ENCODE measurements around the gene PUDP.
"Not testable (repeated sequence)": the region's sequence is repeated elsewhere in the genome, so short reads cannot be mapped to it uniquely, and the experiment has no call there.

The PUDP gene

GRCh38 chrX:7109049-7109531, 38.9 kb downstream of the PUDP start:
- DNase-seq: no peak

GRCh38 chrX:7108030-7108429, 39.9 kb downstream of the PUDP start:
- no peak for DNase-seq

GRCh38 chrX:7106649-7107048, 41.3 kb downstream of the PUDP start:
- no peak for DNase-seq

GRCh38 chrX:7102119-7102518, 45.8 kb downstream of the PUDP start:
- no peak for DNase-seq

- DNase-seq: no peak
Observed at GRCh38 chrX:7100022-7100421, 47.9 kb downstream of the PUDP start.

GRCh38 chrX:7095657-7096056, 52.3 kb downstream of the PUDP start:
- DNase-seq: not testable (repeated sequence)

GRCh38 chrX:7093305-7093704, 54.6 kb downstream of the PUDP start:
- no peak for DNase-seq

- no peak for DNase-seq
Observed at GRCh38 chrX:7092543-7092942, 55.4 kb downstream of the PUDP start.

GRCh38 chrX:7091923-7092322, 56.0 kb downstream of the PUDP start:
- no peak for DNase-seq

- DNase-seq: no peak
Observed at GRCh38 chrX:7090641-7091040, 57.3 kb downstream of the PUDP start.

GRCh38 chrX:7088968-7089615, 58.9 kb downstream of the PUDP start:
- DNase-seq: peak in 1 of 2 donors; percentile 21

GRCh38 chrX:7086384-7086783, 61.6 kb downstream of the PUDP start:
- DNase-seq: no peak

- DNase-seq: no peak
Observed at GRCh38 chrX:7085879-7086278, 62.1 kb downstream of the PUDP start.

GRCh38 chrX:7084841-7085240, 63.1 kb downstream of the PUDP start:
- DNase-seq: no peak

- peak; percentile 23 to 37 for DNase-seq
Observed at GRCh38 chrX:7083468-7084396, 64.2 kb downstream of the PUDP start.

- DNase-seq: no peak
Observed at GRCh38 chrX:7083021-7083420, 64.9 kb downstream of the PUDP start.

GRCh38 chrX:7082556-7082955, 65.4 kb downstream of the PUDP start:
- no peak for DNase-seq

- DNase-seq: no peak
Observed at GRCh38 chrX:7077241-7078230, 70.4 kb downstream of the PUDP start.

- DNase-seq: no peak
Observed at GRCh38 chrX:7076245-7076661, 71.7 kb downstream of the PUDP start.

- no peak for DNase-seq
Observed at GRCh38 chrX:7074908-7075204, 73.1 kb downstream of the PUDP start.

GRCh38 chrX:7074148-7074907, 73.6 kb downstream of the PUDP start:
- DNase-seq: no peak

- no peak for DNase-seq
Observed at GRCh38 chrX:7073336-7073735, 74.6 kb downstream of the PUDP start.
